22Rv1 (cell line): ENCODE results near the gene BYSL.

Experiments
- ZFX ChIP-seq: fragments of 450-650 bp; IDR thresholded peaks from 2 replicates; pipeline ENCODE4 v1.6.1; 2017; ENCODE audit warnings: antibody characterized with exemption, borderline replicate concordance
- TF ChIP-seq, protein P1 (sequence below): fragments of 450-650 bp; IDR thresholded peaks from 2 replicates; pipeline ENCODE4 v1.5.1; 2017; ENCODE audit warnings: mild to moderate bottlenecking

DNA sequence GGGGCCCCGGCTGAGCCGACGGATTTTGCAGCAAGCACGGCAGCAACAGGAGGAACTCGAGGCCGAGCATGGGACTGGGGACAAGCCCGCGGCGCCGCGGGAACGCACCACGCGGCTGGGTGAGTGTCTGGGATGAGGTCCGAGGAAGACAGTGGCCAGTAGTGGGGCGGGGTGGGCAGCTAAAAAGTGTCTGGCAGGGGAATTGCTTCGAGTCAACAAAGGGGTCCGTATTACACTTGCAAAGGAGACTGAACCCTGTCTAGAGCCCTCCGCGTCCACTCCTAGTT, 356 bp downstream of the BYSL start:
- TF ChIP-seq, protein P1, sequence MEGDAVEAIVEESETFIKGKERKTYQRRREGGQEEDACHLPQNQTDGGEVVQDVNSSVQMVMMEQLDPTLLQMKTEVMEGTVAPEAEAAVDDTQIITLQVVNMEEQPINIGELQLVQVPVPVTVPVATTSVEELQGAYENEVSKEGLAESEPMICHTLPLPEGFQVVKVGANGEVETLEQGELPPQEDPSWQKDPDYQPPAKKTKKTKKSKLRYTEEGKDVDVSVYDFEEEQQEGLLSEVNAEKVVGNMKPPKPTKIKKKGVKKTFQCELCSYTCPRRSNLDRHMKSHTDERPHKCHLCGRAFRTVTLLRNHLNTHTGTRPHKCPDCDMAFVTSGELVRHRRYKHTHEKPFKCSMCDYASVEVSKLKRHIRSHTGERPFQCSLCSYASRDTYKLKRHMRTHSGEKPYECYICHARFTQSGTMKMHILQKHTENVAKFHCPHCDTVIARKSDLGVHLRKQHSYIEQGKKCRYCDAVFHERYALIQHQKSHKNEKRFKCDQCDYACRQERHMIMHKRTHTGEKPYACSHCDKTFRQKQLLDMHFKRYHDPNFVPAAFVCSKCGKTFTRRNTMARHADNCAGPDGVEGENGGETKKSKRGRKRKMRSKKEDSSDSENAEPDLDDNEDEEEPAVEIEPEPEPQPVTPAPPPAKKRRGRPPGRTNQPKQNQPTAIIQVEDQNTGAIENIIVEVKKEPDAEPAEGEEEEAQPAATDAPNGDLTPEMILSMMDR: no peak
- no peak for TF ChIP-seq ZFX
